Neural cell (in vitro differentiated cells): ENCODE data around the gene KRTAP12-2. TPM values are rescaled to one million over a fixed set of nuclear protein-coding genes. Genes with fewer than 3 reads are reported as not detected.

Experiments used
- H2AFZ ChIP-seq: fragments of 200-600, 300-800 bp; sonication (generic), shearing (Covaris generic); 2 replicates; pipeline ENCODE4 v1.6.0; 2014; ENCODE audit warnings: low read depth, mild to moderate bottlenecking, antibody characterized with exemption, low read length, moderate library complexity
- H3F3A ChIP-seq: fragments of 200-600 bp; shearing (Covaris generic); 2 replicates; pipeline ENCODE4 v1.6.1; 2016; ENCODE audit warnings: mild to moderate bottlenecking, moderate library complexity, mixed read lengths, antibody characterized with exemption, low read length; ENCODE audit not compliant: insufficient read depth, poor library complexity, severe bottlenecking
- H3K27ac ChIP-seq: fragments of 200-600, 300-800 bp; sonication (generic), shearing (Covaris generic); 2 replicates; pipeline ENCODE4 v1.5.1; 2014; ENCODE audit warnings: mild to moderate bottlenecking, low read length, moderate library complexity
- H3K27me3 ChIP-seq: fragments of 300-800, 200-600 bp; sonication (generic), shearing (Covaris generic); 2 replicates; pipeline ENCODE4 v1.6.0; 2014; ENCODE audit warnings: mild to moderate bottlenecking, low read depth, low read length, moderate library complexity; ENCODE audit not compliant: insufficient read depth
- H3K36me3 ChIP-seq: fragments of 300-800, 200-600 bp; sonication (generic), shearing (Covaris generic); 2 replicates; pipeline ENCODE4 v1.5.1; 2014; ENCODE audit warnings: mild to moderate bottlenecking, antibody characterized with exemption, low read length, moderate library complexity; ENCODE audit not compliant: insufficient read depth
- H3K4me2 ChIP-seq: fragments of 300-800, 200-600 bp; sonication (generic), shearing (Covaris generic); 2 replicates; pipeline ENCODE4 v1.6.0; 2014; ENCODE audit warnings: mild to moderate bottlenecking, low read length
- H3K4me3 ChIP-seq: fragments of 300-800, 200-600 bp; sonication (generic), shearing (Covaris generic); 2 replicates; pipeline ENCODE4 v1.5.1; 2014; ENCODE audit warnings: mild to moderate bottlenecking, low read length, moderate library complexity
- H3K79me2 ChIP-seq: fragments of 200-600 bp; shearing (Covaris generic); replicated peaks from 2 replicates; pipeline ENCODE4 v1.6.0; 2014; ENCODE audit warnings: mild to moderate bottlenecking, low read length, moderate library complexity; ENCODE audit not compliant: insufficient read depth
- H3K9ac ChIP-seq: fragments of 300-800, 200-600 bp; sonication (generic), shearing (Covaris generic); 2 replicates; pipeline ENCODE4 v1.6.1; 2016; ENCODE audit warnings: mild to moderate bottlenecking, low read length, mixed read lengths
- H3K9me2 ChIP-seq: fragments of 200-600 bp; shearing (Covaris generic); 2 replicates; pipeline ENCODE4 v1.6.1; 2016; ENCODE audit warnings: mild to moderate bottlenecking, low read length, mixed read lengths; ENCODE audit not compliant: insufficient read depth
- H3K9me3 ChIP-seq: fragments of 200-600, 300-800 bp; sonication (generic), shearing (Covaris generic); 2 replicates; pipeline ENCODE4 v1.6.1; 2016; ENCODE audit warnings: mild to moderate bottlenecking, mixed run types, low read length, moderate library complexity, mixed read lengths
- H4K20me1 ChIP-seq: fragments of 200-600 bp; shearing (Covaris generic); 2 replicates; pipeline ENCODE4 v1.6.1; 2016; ENCODE audit warnings: mild to moderate bottlenecking, mixed run types; ENCODE audit not compliant: insufficient read depth
- CTCF ChIP-seq: fragments of 450-650 bp; IDR thresholded peaks from 2 replicates; pipeline ENCODE4 v1.5.1; 2014; ENCODE audit warnings: antibody characterized with exemption, mild to moderate bottlenecking, moderate library complexity; ENCODE audit not compliant: poor library complexity, severe bottlenecking
- EP300 ChIP-seq: fragments of 450-650 bp; conservative IDR thresholded peaks from 2 replicates; pipeline ENCODE4 v1.6.1; 2014; ENCODE audit warnings: antibody characterized with exemption, mild to moderate bottlenecking, moderate library complexity; ENCODE audit not compliant: poor library complexity, severe bottlenecking
- EZH2 ChIP-seq: fragments of 200-600, 300-800 bp; shearing (Covaris generic), sonication (generic); IDR thresholded peaks from 2 replicates; pipeline ENCODE4 v1.6.1; 2014; ENCODE audit warnings: antibody characterized with exemption, low read length, borderline replicate concordance, mild to moderate bottlenecking; ENCODE audit not compliant: insufficient read depth, poor library complexity, severe bottlenecking
- MXI1 ChIP-seq: fragments of 450-650 bp; conservative IDR thresholded peaks from 2 replicates; pipeline ENCODE4 v1.6.1; 2014; ENCODE audit warnings: antibody characterized with exemption, mild to moderate bottlenecking; ENCODE audit not compliant: poor library complexity, severe bottlenecking
- POLR2AphosphoS5 ChIP-seq: IDR thresholded peaks from 2 replicates; pipeline ENCODE4 v1.6.1; 2012
- RAD21 ChIP-seq: fragments of 450-650 bp; conservative IDR thresholded peaks from 2 replicates; pipeline ENCODE4 v1.6.1; 2014; ENCODE audit warnings: antibody characterized with exemption, mild to moderate bottlenecking, moderate library complexity
- REST ChIP-seq: IDR thresholded peaks from 2 replicates; pipeline ENCODE4 v1.6.1; 2012; ENCODE audit warnings: borderline replicate concordance
- SMC3 ChIP-seq: fragments of 450-650 bp; conservative IDR thresholded peaks from 2 replicates; pipeline ENCODE4 v1.6.1; 2014; ENCODE audit warnings: antibody characterized with exemption, mild to moderate bottlenecking, moderate library complexity; ENCODE audit not compliant: poor library complexity
- TAF1 ChIP-seq: IDR thresholded peaks from 2 replicates; pipeline ENCODE4 v1.6.1; 2012; ENCODE audit warnings: low read depth
- polyA plus RNA-seq: library from polyadenylated mRNA; depleted of rRNA; stranded (reverse); fragments of >200 nt; gene quantifications from 2 replicates; pipeline ENCODE4 v1.2.3, GENCODE V29; 2014

KRTAP12-2 gene
- polyA plus RNA-seq, 1 donor from 2014 or later: not detected

DNA sequence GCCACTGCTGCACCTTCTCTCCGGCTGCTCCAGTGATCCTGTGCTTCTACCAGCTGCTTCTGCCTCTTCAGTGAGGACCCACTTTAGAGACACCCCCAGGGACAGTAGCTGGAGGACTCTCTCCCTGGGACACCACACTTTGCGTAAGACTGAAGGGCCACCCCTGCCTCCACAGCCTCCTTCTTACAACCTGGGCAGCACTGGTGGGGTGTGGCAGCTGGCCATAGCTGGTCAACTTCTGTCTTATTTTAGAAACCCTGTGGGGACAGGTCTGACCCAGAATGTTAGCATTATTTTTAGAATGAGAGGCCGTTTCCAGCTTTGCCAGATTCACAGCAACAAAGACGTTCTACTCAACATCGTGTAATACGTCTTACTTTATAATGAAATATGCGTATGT, 41.0 kb downstream of the KRTAP12-2 start:
- H4K20me1 ChIP-seq: no peaks in the 10 kb centered on the region
- TF ChIP-seq MXI1 (no peak), RAD21 (no peak), EP300 (no peak), EZH2 (no peak), SMC3 (no peak), CTCF (no peak), TAF1 (no peak), REST (no peak), POLR2AphosphoS5 (no peak)
- H2AFZ ChIP-seq: no peak overlapping the region

DNA sequence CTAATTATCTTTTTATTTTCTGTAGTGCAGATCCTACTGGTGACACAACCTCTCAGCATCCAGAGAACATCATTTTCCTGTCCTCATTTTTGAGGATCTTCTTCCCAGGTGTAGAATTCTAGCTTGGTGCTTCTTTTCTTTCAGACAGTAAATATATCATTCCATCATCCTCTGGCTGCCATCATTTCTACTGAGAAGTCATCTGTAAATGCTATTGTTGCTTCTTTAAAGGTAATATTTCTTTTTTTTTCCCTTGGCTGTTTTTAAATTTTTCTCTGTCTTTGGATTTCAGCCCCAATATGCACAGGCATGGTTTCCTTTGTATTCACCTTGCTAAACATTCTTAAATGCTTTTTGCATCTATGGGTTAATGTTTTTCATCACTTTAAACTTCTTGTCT, 43.2 kb downstream of the KRTAP12-2 start:
- Histone ChIP-seq H2AFZ (no peak overlapping the region), H4K20me1 (no peaks in the 10 kb centered on the region), H3K4me2 (no peak overlapping the region), H3F3A (no peaks in the 10 kb centered on the region), H3K9ac (no peak overlapping the region), H3K79me2 (no peaks in the 10 kb centered on the region), H3K27me3 (no peaks in the 10 kb centered on the region), H3K4me3 (no peak overlapping the region), H3K9me2 (no peaks in the 10 kb centered on the region), H3K36me3 (no peaks in the 10 kb centered on the region), H3K9me3 (peaks cover 6% of the 10 kb centered on the region), H3K27ac (no peak overlapping the region)
- TF ChIP-seq EP300 (no peak), TAF1 (no peak), MXI1 (no peak), SMC3 (no peak), POLR2AphosphoS5 (no peak), REST (no peak), EZH2 (no peak), RAD21 (no peak), CTCF (no peak)

More for the DNA sequence above, 41.0 kb downstream of the KRTAP12-2 start:
- Histone ChIP-seq H3K27me3 (no peaks in the 10 kb centered on the region), H3K4me3 (no peak overlapping the region), H3K9me2 (no peaks in the 10 kb centered on the region), H3K9me3 (peaks cover 6% of the 10 kb centered on the region), H3F3A (no peaks in the 10 kb centered on the region), H3K27ac (no peak overlapping the region), H3K36me3 (no peaks in the 10 kb centered on the region), H3K79me2 (no peaks in the 10 kb centered on the region), H3K9ac (no peak overlapping the region), H3K4me2 (no peak overlapping the region)
